Left ventricle myocardium inferior (tissue), 1 donor: ENCODE data around the gene AQP4. TPM values are rescaled to one million over a fixed set of nuclear protein-coding genes. Genes with fewer than 3 reads are reported as not detected.
A peak's percentile ranks its signal among the peaks of the same experiment; 100 is the strongest.

Source experiments
- DNase-seq: peaks from one replicate; pipeline ENCODE4 v3.0.0-alpha.2; 2020
- H3K27ac ChIP-seq: fragments of 200-600 bp; replicated peaks from 2 replicates; pipeline ENCODE4 v1.8.0; 2021
- H3K27me3 ChIP-seq: fragments of 200-600 bp; 2 replicates; pipeline ENCODE4 v1.8.0; 2021; ENCODE audit warnings: low read depth
- H3K36me3 ChIP-seq: fragments of 200-600 bp; 2 replicates; pipeline ENCODE4 v1.8.0; 2021
- H3K4me1 ChIP-seq: fragments of 200-600 bp; 2 replicates; pipeline ENCODE4 v1.8.0; 2021
- H3K4me3 ChIP-seq: fragments of 200-600 bp; 2 replicates; pipeline ENCODE4 v1.8.0; 2021; ENCODE audit warnings: mild to moderate bottlenecking, moderate library complexity
- H3K9me3 ChIP-seq: fragments of 200-600 bp; replicated peaks from 2 replicates; pipeline ENCODE4 v1.8.0; 2021
- CTCF ChIP-seq: fragments of 200-600 bp; IDR thresholded peaks from 2 replicates; pipeline ENCODE4 v1.8.0; 2021; ENCODE audit warnings: antibody characterized with exemption, mild to moderate bottlenecking, borderline replicate concordance
- intact Hi-C: fragments of 100-400 bp; cut with micrococcal nuclease; formaldehyde crosslinking; loops from one replicate; pipeline ENCODE4 v1.11.0; 2022
- total RNA-seq: library from RNA; stranded (reverse); fragmentation: NEBNext Ultra II Directional; extraction: Animal tissue kit (Norgen Biotek cat#: 25700); gene quantifications from one replicate; pipeline ENCODE4 v1.2.1, GENCODE V29; 2021
- donor health status: DM: no; HTN: yes; CAD: no; lungs with severe emphysema.

The AQP4 gene
- total RNA-seq, 1 donor from 2014 or later: 1.9 TPM

GRCh38 chr18:26826656-26827235 is 38.8 kb downstream of the AQP4 start:
- H3K9me3 ChIP-seq: no peaks in the 10 kb centered on the region
- no peaks in the 10 kb centered on the region for H3K4me1 ChIP-seq
- DNase-seq: no peak
- TF ChIP-seq CTCF: no peak
- intact Hi-C loops: no loop called here
- no peak overlapping the region for H3K27ac ChIP-seq
- peaks cover 8% of the 10 kb centered on the region for H3K27me3 ChIP-seq
- H3K4me3 ChIP-seq: no peak overlapping the region
- no peaks in the 10 kb centered on the region for H3K36me3 ChIP-seq

GRCh38 chr18:26821181-26821580 is 44.3 kb downstream of the AQP4 start:
- no peaks in the 10 kb centered on the region for H3K27me3 ChIP-seq
- H3K27ac ChIP-seq: no peak overlapping the region
- intact Hi-C loops: no loop called here
- no peak for DNase-seq
- no peaks in the 10 kb centered on the region for H3K4me1 ChIP-seq
- H3K9me3 ChIP-seq: peaks cover 33% of the 10 kb centered on the region
- TF ChIP-seq CTCF: no peak
- no peaks in the 10 kb centered on the region for H3K36me3 ChIP-seq
- H3K4me3 ChIP-seq: no peak overlapping the region

- intact Hi-C loops: loop anchor here (10.0 kb wide), 1 partner anchor 186 kb away; no protein-coding TSS in a partner anchor
These were observed 46.5 kb downstream of the AQP4 start for GRCh38 chr18:26819046-26819445.

GRCh38 chr18:26818461-26818860 is 47.0 kb downstream of the AQP4 start:
- TF ChIP-seq CTCF: no peak
- no peaks in the 10 kb centered on the region for H3K27me3 ChIP-seq
- no peaks in the 10 kb centered on the region for H3K4me1 ChIP-seq
- H3K9me3 ChIP-seq: peaks cover 33% of the 10 kb centered on the region
- no peak for DNase-seq
- H3K4me3 ChIP-seq: no peak overlapping the region
- no peaks in the 10 kb centered on the region for H3K36me3 ChIP-seq
- no peak overlapping the region for H3K27ac ChIP-seq
- intact Hi-C loops: loop anchor here (10.0 kb wide), 1 partner anchor 186 kb away; no protein-coding TSS in a partner anchor

More at GRCh38 chr18:26819046-26819445, 46.5 kb downstream of the AQP4 start:
- no peaks in the 10 kb centered on the region for H3K36me3 ChIP-seq
- TF ChIP-seq CTCF: no peak
- H3K4me1 ChIP-seq: no peaks in the 10 kb centered on the region
- DNase-seq: no peak
- H3K27ac ChIP-seq: no peak overlapping the region
- peaks cover 33% of the 10 kb centered on the region for H3K9me3 ChIP-seq
- H3K4me3 ChIP-seq: no peak overlapping the region
- H3K27me3 ChIP-seq: no peaks in the 10 kb centered on the region

- no peaks in the 10 kb centered on the region for H3K4me1 ChIP-seq
- H3K27ac ChIP-seq: no peak overlapping the region
- H3K27me3 ChIP-seq: peaks cover 14% of the 10 kb centered on the region
- no peak for DNase-seq
- TF ChIP-seq CTCF: peak; percentile 64
- H3K36me3 ChIP-seq: no peaks in the 10 kb centered on the region
- H3K4me3 ChIP-seq: no peak overlapping the region
- intact Hi-C loops: loop anchor here (10.0 kb wide), 1 partner anchor 192 kb away; no protein-coding TSS in a partner anchor
- peaks cover 14% of the 10 kb centered on the region for H3K9me3 ChIP-seq
These were observed 52.5 kb downstream of the AQP4 start for GRCh38 chr18:26813043-26813442.
